B cell (primary cell): Measurements from ENCODE around the gene LRCH2. TPM values are rescaled to one million over a fixed set of nuclear protein-coding genes. Genes with fewer than 3 reads are reported as not detected.

Experiments
- ATAC-seq: fragments of 200-7000 bp; cut with Tn5 transposase; one replicate; pipeline ENCODE4 v1.10.0; 2021; ENCODE audit warnings: low read depth, mild to moderate bottlenecking, moderate number of reproducible peaks, moderate library complexity
- CTCF ChIA-PET: fragments of 350-600 bp; sonication (Branson Sonifier 250); formaldehyde crosslinking; loops from one replicate; lab custom pipeline; 2021; ENCODE audit warnings: antibody characterized with exemption, inconsistent platforms; lab: Charles Lee
- POLR2A ChIA-PET: fragments of 350-600 bp; sonication (Branson Sonifier 250); formaldehyde crosslinking; loops from one replicate; lab custom pipeline; 2021; ENCODE audit warnings: antibody characterized with exemption; lab: Charles Lee
- DNase-seq: peaks from one replicate; pipeline ENCODE4 v3.0.0; 2013
- H2AFZ ChIP-seq: 2 replicates; pipeline ENCODE4 v1.6.1; 2012; ENCODE audit warnings: mild to moderate bottlenecking, low read depth, low read length; ENCODE audit not compliant: insufficient read depth, poor library complexity, severe bottlenecking
- H3K27ac ChIP-seq, 2 donors: 1 replicate in 1 of 2; 2 replicates in 1 of 2; pipeline ENCODE4 v1.5.1; 2012 to 2013; ENCODE audit warnings: low read length in 2 of 2, mild to moderate bottlenecking in 2 of 2, moderate library complexity in 1 of 2
- H3K27me3 ChIP-seq, 4 experiments: fragments of 200-600 bp in 1 of 4; sonication (generic) in 1 of 4; replicated peaks in 1 of 4; 1 replicate in 2 of 4; 2 replicates in 2 of 4; pipeline versions ENCODE4 v1.6.1 to v1.7.0; 2013 to 2016; ENCODE audit warnings: low read length in 3 of 4, mild to moderate bottlenecking in 2 of 4, mixed read lengths in 1 of 4, moderate library complexity in 1 of 4; ENCODE audit not compliant: insufficient read depth in 4 of 4, control insufficient read depth in 3 of 4; ENCODE audit errors: control extremely low read depth in 1 of 4
- H3K36me3 ChIP-seq, 2 experiments: replicated peaks in 1 of 2; 1 replicate in 1 of 2; 2 replicates in 1 of 2; pipeline versions ENCODE4 v1.6.1 to v1.7.1; 2013; ENCODE audit warnings: low read length in 1 of 2; ENCODE audit not compliant: insufficient read depth in 2 of 2, control insufficient read depth in 1 of 2; ENCODE audit errors: control extremely low read depth in 1 of 2, extremely low read depth in 1 of 2
- H3K4me1 ChIP-seq, 2 donors: fragments of 200-600 bp in 1 of 2; sonication (generic) in 1 of 2; 1 replicate in 1 of 2; 2 replicates in 1 of 2; pipeline versions ENCODE4 v1.5.1 to v1.6.1; 2013 to 2017; ENCODE audit warnings: low read length in 2 of 2; ENCODE audit not compliant: control insufficient read depth in 2 of 2, insufficient read depth in 2 of 2
- H3K4me2 ChIP-seq: replicated peaks from 2 replicates; pipeline ENCODE3; 2012; ENCODE audit warnings: mild to moderate bottlenecking, low read depth, low read length; ENCODE audit not compliant: poor library complexity, severe bottlenecking
- H3K4me3 ChIP-seq, 5 experiments: fragments of 200-600 bp in 1 of 5; sonication (generic) in 1 of 5; 1 replicate in 3 of 5; 2 replicates in 2 of 5; pipeline versions ENCODE4 v1.5.1 to v1.7.0; 2011 to 2016; ENCODE audit warnings: low read length in 4 of 5, mild to moderate bottlenecking in 4 of 5, low read depth in 2 of 5, control low read depth in 1 of 5, moderate library complexity in 1 of 5; ENCODE audit not compliant: insufficient read depth in 1 of 5; ENCODE audit errors: control extremely low read depth in 1 of 5, extremely low read depth in 1 of 5
- H3K79me2 ChIP-seq: fragments of 200-600 bp; sonication (generic); one replicate; pipeline ENCODE4 v1.6.0; 2016; ENCODE audit warnings: low read length; ENCODE audit not compliant: control insufficient read depth, insufficient read depth
- H3K9ac ChIP-seq: fragments of 200-600 bp; sonication (generic); 2 replicates; pipeline ENCODE4 v1.6.1; 2017; ENCODE audit warnings: mild to moderate bottlenecking, low read length, moderate library complexity
- H3K9me3 ChIP-seq, 3 donors: one replicate each; pipeline versions ENCODE4 v1.6.1 to v1.7.1; 2013; ENCODE audit warnings: low read length in 2 of 3; ENCODE audit not compliant: control insufficient read depth in 2 of 3, insufficient read depth in 1 of 3; ENCODE audit errors: control extremely low read depth in 1 of 3
- H4K20me1 ChIP-seq: 2 replicates; pipeline ENCODE4 v1.6.0; 2012; ENCODE audit warnings: mild to moderate bottlenecking, low read length; ENCODE audit not compliant: insufficient read depth, control insufficient read depth, poor library complexity, severe bottlenecking
- H3K27ac Mint-ChIP-seq: one replicate; pipeline ENCODE4 v1.8.0; 2021; ENCODE audit warnings: mixed read lengths
- H3K27me3 Mint-ChIP-seq: one replicate; pipeline ENCODE4 v1.8.0; 2021; ENCODE audit warnings: mixed read lengths
- H3K4me1 Mint-ChIP-seq: one replicate; pipeline ENCODE4 v1.8.0; 2021; ENCODE audit warnings: mixed read lengths
- H3K4me3 Mint-ChIP-seq: one replicate; pipeline ENCODE4 v1.8.0; 2021; ENCODE audit warnings: mixed read lengths
- H3K9me3 Mint-ChIP-seq: one replicate; pipeline ENCODE4 v1.8.0; 2022; ENCODE audit warnings: mixed read lengths; ENCODE audit not compliant: insufficient read depth
- EZH2 ChIP-seq: IDR thresholded peaks from 2 replicates; pipeline ENCODE4 v1.6.1; 2012; ENCODE audit warnings: borderline replicate concordance, low read depth, mild to moderate bottlenecking, moderate library complexity, low read length; ENCODE audit not compliant: insufficient read depth, poor library complexity, severe bottlenecking
- WGBS: methylation state at CpG from one replicate; pipeline ENCODE4 v1.1.5; 2013; ENCODE audit warnings: missing lambda C conversion rate; ENCODE audit not compliant: insufficient coverage; 5-methylcytosine and 5-hydroxymethylcytosine counted together
- intact Hi-C: fragments of 100-400 bp; cut with micrococcal nuclease; formaldehyde crosslinking; loops from one replicate; pipeline ENCODE4 v1.10.0; 2022
- polyA plus RNA-seq: library from polyadenylated mRNA; depleted of rRNA; stranded (reverse); fragments of >200 nt; gene quantifications from 2 replicates; pipeline ENCODE4 v1.2.3, GENCODE V29; 2012
- total RNA-seq, 2 donors: library from RNA; stranded (reverse); fragments of 120-200 nt in 1 of 2; gene quantifications; 1 replicate in 1 of 2; 2 replicates in 1 of 2; pipeline versions ENCODE4 v1.2.3 to v1.2.4, GENCODE V29; 2013 to 2022
- TF ChIP-seq, protein P1 (sequence below): fragments of 200-600 bp; IDR thresholded peaks from one replicate; pipeline ENCODE4 v1.8.0; 2022; ENCODE audit warnings: antibody characterized with exemption, mild to moderate bottlenecking

LRCH2 gene
- total and polyA plus RNA-seq, 2 donors (not counting 1 experiment from before 2014, with no cell fraction given) = not detected

DNA sequence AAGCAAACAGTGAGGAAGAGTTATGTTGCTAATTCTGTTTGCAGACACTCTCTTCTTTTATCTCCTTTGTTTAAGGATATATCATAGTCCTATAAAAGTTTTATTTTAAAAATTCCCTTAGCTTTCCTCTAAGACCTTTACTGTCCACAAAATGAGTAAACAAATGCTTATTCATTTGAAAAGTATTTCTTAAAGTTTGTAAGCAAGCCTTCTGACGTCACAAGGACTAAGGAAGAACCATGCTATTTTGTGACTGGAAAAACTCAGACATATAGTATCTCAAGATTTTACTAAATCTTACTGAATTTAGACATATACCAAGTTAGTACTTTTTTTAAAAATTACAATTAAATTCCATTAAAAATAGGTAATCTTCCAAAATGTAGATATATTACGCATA lies 49.9 kb downstream of the LRCH2 start:
- H3K79me2 ChIP-seq = no peaks in the 10 kb centered on the region
- H2AFZ ChIP-seq = no peak overlapping the region
- no peaks in the 10 kb centered on the region for H3K27me3 Mint-ChIP-seq
- H3K4me2 ChIP-seq = no peak overlapping the region
- no peaks in the 10 kb centered on the region for H4K20me1 ChIP-seq
- no CpG with 5 or more reads among the region's 2 CpGs for WGBS
- H3K27ac Mint-ChIP-seq = no peak overlapping the region
- H3K27ac ChIP-seq = no peak overlapping the region
- H3K9ac ChIP-seq = no peak overlapping the region
- TF ChIP-seq EZH2 = no peak
- TF ChIP-seq, protein P1, sequence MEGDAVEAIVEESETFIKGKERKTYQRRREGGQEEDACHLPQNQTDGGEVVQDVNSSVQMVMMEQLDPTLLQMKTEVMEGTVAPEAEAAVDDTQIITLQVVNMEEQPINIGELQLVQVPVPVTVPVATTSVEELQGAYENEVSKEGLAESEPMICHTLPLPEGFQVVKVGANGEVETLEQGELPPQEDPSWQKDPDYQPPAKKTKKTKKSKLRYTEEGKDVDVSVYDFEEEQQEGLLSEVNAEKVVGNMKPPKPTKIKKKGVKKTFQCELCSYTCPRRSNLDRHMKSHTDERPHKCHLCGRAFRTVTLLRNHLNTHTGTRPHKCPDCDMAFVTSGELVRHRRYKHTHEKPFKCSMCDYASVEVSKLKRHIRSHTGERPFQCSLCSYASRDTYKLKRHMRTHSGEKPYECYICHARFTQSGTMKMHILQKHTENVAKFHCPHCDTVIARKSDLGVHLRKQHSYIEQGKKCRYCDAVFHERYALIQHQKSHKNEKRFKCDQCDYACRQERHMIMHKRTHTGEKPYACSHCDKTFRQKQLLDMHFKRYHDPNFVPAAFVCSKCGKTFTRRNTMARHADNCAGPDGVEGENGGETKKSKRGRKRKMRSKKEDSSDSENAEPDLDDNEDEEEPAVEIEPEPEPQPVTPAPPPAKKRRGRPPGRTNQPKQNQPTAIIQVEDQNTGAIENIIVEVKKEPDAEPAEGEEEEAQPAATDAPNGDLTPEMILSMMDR = no peak
- ChIA-PET CTCF (no interaction called here), POLR2A (no interaction called here)
- H3K4me3 ChIP-seq = no peak overlapping the region
- no peaks in the 10 kb centered on the region for H3K27me3 ChIP-seq
- no peaks in the 10 kb centered on the region for H3K9me3 Mint-ChIP-seq
- ATAC-seq (no peak), DNase-seq (no peak)
- no peaks in the 10 kb centered on the region for H3K9me3 ChIP-seq
- H3K4me1 Mint-ChIP-seq = no peaks in the 10 kb centered on the region
- H3K4me1 ChIP-seq = no peaks in the 10 kb centered on the region
- no peak overlapping the region for H3K4me3 Mint-ChIP-seq
- intact Hi-C loops = no loop called here
- H3K36me3 ChIP-seq = no peaks in the 10 kb centered on the region

- Histone ChIP-seq H2AFZ (no peak overlapping the region), H3K36me3 (no peaks in the 10 kb centered on the region), H3K4me2 (no peak overlapping the region), H3K27me3 (no peaks in the 10 kb centered on the region), H3K9me3 (no peaks in the 10 kb centered on the region), H3K79me2 (no peaks in the 10 kb centered on the region), H4K20me1 (no peaks in the 10 kb centered on the region), H3K27ac (no peak overlapping the region), H3K4me3 (no peak overlapping the region), H3K9ac (no peak overlapping the region), H3K4me1 (no peaks in the 10 kb centered on the region)
- Mint-ChIP-seq H3K9me3 (no peaks in the 10 kb centered on the region), H3K27me3 (no peaks in the 10 kb centered on the region), H3K27ac (no peak overlapping the region), H3K4me1 (no peaks in the 10 kb centered on the region), H3K4me3 (no peak overlapping the region)
- ChIA-PET POLR2A (no interaction called here), CTCF (no interaction called here)
- intact Hi-C loops = no loop called here
- DNase-seq (no peak), ATAC-seq (no peak)
- no CpG with 5 or more reads among the region's 1 CpG for WGBS
- TF ChIP-seq EZH2 = no peak
- TF ChIP-seq, protein P1 = no peak
Observed at GRCh38 chrX:115178473-115178872, 55.4 kb downstream of the LRCH2 start.
